Measurements from ENCODE around the gene POLD2. TPM values are rescaled to one million over a fixed set of nuclear protein-coding genes. Genes with fewer than 3 reads are reported as not detected.

POLD2 gene
- total RNA-seq, 6 experiments from 2014 or later = 36.4 to 73.4 (median 57.3) TPM

DNA sequence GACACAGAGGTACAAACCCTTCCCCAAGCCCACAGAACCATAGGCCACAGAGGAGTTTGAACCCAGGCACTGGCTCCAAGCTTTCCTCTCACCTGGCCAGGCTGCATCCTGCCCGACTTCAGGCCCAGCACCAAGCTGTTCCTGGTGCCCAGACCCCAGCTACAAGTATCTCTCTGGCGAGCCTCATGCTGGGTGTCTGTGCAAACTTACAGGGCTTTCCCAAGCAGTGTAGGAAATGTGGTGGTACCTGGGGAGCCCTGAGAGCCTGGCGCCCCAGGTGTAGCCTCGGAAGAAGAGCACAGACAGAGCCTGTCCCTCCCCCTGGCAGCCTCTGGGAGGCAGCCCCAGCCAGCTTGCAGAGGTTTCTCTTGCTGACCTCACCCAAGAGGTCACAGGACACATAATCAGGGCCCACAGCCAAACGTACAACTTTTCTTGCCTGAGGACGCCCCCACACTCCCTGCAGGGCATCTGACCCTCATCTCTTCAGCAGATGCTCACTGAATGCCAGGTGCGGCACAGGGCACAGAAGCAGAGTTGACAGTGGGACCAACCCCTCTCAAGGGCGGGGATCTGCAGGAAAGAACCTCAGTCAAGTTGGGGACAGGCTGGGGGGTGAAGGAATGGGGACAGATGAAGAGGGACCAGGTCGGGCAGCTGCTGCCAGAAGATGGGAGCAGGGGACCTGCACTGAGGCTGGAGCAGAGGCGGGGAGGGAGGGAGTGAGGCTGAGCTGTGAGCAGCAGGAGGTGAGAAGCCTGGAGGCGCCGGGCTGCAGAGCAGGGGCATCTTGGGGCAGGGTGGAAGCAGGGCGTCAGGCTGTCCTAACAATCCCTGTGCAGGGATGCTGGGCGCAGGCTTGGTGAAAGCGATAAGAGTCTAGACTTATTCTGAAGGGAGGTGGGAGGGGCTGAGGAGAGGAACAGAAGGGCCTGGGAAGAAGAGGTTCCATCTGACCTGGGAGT, 34.0 kb upstream of the POLD2 start:
- intact Hi-C loops (cut with DNase I) = no loop called here
- peaks cover 0 to 66% (median 33%) of the 10 kb centered on the region in 4 donors for H3K4me1 ChIP-seq
- no peak overlapping the region for H3K4me3 ChIP-seq
- no peaks in the 10 kb centered on the region for H3K36me3 ChIP-seq
- peak overlapping the region in 1 of 3 donors; percentile 73 for H3K27ac ChIP-seq
- 47% methylated on average over 11 of the region's 15 CpGs for WGBS (ENCODE audit: insufficient coverage, low coverage, low lambda C conversion rate, missing lambda C conversion rate)
- H3K9me3 ChIP-seq = no peaks in the 10 kb centered on the region
- peak; percentile 10 to 61 (median 33) for ATAC-seq
- no peaks in the 10 kb centered on the region for H3K27me3 ChIP-seq
- DNase-seq = peak in 2 of 3 donors; percentile 64 to 67
- no peak for TF ChIP-seq POLR2A (IDR thresholded peaks at IDR 0.05)
- TF ChIP-seq, protein P1, sequence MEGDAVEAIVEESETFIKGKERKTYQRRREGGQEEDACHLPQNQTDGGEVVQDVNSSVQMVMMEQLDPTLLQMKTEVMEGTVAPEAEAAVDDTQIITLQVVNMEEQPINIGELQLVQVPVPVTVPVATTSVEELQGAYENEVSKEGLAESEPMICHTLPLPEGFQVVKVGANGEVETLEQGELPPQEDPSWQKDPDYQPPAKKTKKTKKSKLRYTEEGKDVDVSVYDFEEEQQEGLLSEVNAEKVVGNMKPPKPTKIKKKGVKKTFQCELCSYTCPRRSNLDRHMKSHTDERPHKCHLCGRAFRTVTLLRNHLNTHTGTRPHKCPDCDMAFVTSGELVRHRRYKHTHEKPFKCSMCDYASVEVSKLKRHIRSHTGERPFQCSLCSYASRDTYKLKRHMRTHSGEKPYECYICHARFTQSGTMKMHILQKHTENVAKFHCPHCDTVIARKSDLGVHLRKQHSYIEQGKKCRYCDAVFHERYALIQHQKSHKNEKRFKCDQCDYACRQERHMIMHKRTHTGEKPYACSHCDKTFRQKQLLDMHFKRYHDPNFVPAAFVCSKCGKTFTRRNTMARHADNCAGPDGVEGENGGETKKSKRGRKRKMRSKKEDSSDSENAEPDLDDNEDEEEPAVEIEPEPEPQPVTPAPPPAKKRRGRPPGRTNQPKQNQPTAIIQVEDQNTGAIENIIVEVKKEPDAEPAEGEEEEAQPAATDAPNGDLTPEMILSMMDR (IDR thresholded peaks at IDR 0.05) = peak; percentile 30 to 55 (median 41)

DNA sequence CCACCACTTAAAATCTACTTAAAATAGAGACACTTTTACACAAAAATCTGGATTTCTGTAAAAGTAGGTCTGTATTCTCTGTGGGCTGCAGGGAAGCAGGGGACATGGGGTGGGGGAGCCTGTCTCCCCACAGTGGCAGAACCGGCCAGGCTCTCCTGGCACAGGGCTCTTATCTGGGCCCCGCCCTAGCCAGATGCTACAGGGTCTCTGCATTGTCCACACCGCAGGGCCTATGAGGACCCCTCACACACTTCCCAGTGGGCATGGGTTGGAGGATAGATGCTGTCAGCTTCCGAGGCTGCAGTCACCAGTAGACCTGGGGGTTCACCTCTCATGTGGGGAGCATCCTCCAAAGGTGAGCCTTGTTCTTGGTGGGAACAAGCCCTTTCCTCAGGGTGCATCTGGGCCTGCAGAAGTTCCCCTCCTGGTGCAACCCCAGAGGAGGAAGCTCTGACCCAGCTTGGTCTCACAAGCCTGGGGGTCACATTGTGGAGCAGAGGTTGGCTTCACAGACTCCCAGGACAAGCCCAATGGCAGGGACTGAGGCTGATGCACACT, 33.2 kb upstream of the POLD2 start:
- intact Hi-C loops (cut with DNase I) = no loop called here
- ATAC-seq = no peak
- no peak for DNase-seq
- no peak for TF ChIP-seq POLR2A (IDR thresholded peaks at IDR 0.05)
- TF ChIP-seq, protein P1 (IDR thresholded peaks at IDR 0.05) = no peak
- no peak overlapping the region for H3K4me3 ChIP-seq
- no peaks in the 10 kb centered on the region for H3K36me3 ChIP-seq
- no peaks in the 10 kb centered on the region for H3K27me3 ChIP-seq
- H3K27ac ChIP-seq = no peak overlapping the region
- 40% methylated on average over 1 of the region's 4 CpGs for WGBS (ENCODE audit: insufficient coverage, low coverage, low lambda C conversion rate, missing lambda C conversion rate)
- H3K4me1 ChIP-seq = peaks cover 0 to 60% (median 28%) of the 10 kb centered on the region in 4 donors
- no peaks in the 10 kb centered on the region for H3K9me3 ChIP-seq

DNA sequence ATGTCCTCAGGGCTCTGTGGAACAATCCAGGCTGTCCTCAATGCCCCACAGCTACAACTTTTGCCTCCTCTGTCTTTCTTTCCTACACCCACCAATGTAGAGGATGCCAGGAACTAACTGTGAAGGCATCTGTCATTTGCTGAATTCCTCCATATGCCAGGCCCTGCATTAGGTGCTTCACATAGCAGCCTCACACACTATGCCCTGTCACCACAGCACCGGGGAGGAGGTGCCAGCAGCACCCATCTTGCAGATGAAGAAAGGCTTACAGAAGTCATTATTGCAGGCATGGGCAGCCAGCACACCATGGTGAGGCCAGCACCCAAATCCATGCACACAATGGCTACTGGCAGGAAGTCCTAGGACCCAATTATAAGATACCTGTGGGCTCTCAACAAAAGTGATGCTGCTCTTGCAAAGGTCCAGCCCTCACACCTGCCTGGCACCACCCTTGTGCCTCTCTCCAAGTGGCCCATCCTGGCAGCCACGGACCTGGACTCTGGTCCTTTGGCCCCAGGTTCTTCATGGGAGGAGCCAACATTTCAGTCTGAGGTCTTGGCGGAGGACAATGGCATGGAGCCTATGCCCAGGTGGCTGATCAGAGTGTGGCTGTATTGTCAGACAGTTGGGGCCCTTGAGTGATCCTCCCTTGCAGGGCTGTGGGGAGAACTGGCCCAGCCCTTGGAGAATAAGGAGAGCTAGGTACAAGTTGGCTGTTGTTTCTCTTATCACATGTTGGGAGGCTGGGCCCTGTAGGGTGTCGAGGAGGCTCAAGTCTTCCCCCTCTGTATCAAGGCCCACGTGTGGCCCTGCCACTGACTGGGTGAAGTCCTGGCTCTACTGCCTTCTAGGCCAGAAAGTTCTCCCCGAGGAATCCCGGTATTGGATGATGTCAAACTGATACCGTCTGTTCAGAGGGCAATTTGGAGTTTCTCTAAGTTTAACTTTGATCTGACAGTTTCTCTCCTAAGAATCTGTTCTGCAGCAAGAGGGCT, 32.1 kb upstream of the POLD2 start:
- ATAC-seq (peak; percentile 55 to 78 (median 74)), DNase-seq (peak; percentile 78 to 93 (median 91))
- Histone ChIP-seq H3K9me3 (no peaks in the 10 kb centered on the region), H3K36me3 (no peaks in the 10 kb centered on the region), H3K4me3 (no peak overlapping the region), H3K27ac (peak overlapping the region in 2 of 3 donors; percentile 1 to 47), H3K27me3 (no peaks in the 10 kb centered on the region), H3K4me1 (peaks cover 0 to 49% (median 24%) of the 10 kb centered on the region in 4 donors)
- 24% methylated on average over 3 of the region's 8 CpGs for WGBS (ENCODE audit: insufficient coverage, low coverage, low lambda C conversion rate, missing lambda C conversion rate)
- intact Hi-C loops (cut with DNase I) = no loop called here
- TF ChIP-seq, protein P1 (IDR thresholded peaks at IDR 0.05) = no peak
- TF ChIP-seq POLR2A (IDR thresholded peaks at IDR 0.05) = no peak

DNA sequence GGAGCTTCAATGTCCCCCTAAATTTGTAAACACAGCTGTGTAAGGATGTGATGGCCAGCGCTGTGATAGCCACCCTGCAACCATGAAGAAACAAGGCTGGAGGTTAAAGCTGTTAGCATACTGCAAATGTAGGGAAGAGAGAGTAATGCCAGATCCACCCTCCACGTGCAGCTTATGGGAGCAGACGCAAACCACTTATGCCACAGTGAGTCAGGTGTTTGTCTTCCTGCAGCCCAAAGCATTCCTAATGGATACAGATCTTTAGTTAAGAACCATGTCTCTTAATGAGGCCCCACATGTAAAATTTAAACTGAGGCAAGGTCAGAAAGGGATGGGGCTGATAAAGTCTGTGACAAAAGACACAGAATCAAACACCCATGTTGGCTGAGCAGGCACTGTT, 31.4 kb upstream of the POLD2 start:
- H3K27me3 ChIP-seq = no peaks in the 10 kb centered on the region
- H3K36me3 ChIP-seq = no peaks in the 10 kb centered on the region
- no peak overlapping the region for H3K4me3 ChIP-seq
- no peak for ATAC-seq
- no peaks in the 10 kb centered on the region for H3K9me3 ChIP-seq
- intact Hi-C loops (cut with DNase I) = no loop called here
- peaks cover 0 to 44% (median 21%) of the 10 kb centered on the region in 4 donors for H3K4me1 ChIP-seq
- WGBS (ENCODE audit: insufficient coverage, low coverage, low lambda C conversion rate, missing lambda C conversion rate) = 75% methylated on average over 3 of the region's 3 CpGs
- DNase-seq = peak in 1 of 3 donors; percentile 14
- TF ChIP-seq, protein P1 (IDR thresholded peaks at IDR 0.05) = no peak
- TF ChIP-seq POLR2A (IDR thresholded peaks at IDR 0.05) = no peak
- no peak overlapping the region for H3K27ac ChIP-seq
